PFSK-1 (cell line): ENCODE measurements around the gene SMC3.

Experiments
- POLR2AphosphoS5 ChIP-seq: IDR thresholded peaks from 2 replicates; pipeline ENCODE4 v1.6.1; 2012; ENCODE audit warnings: low read depth, mild to moderate bottlenecking, control low read depth, low read length, moderate library complexity
- SIN3A ChIP-seq: IDR thresholded peaks from 2 replicates; pipeline ENCODE4 v1.6.1; 2012; ENCODE audit warnings: mild to moderate bottlenecking, low read length, moderate library complexity, borderline replicate concordance; ENCODE audit not compliant: insufficient read depth
- TAF1 ChIP-seq: IDR thresholded peaks from 2 replicates; pipeline ENCODE4 v1.6.1; 2012; ENCODE audit warnings: low read length, control low read depth, borderline replicate concordance; ENCODE audit not compliant: insufficient read depth

DNA sequence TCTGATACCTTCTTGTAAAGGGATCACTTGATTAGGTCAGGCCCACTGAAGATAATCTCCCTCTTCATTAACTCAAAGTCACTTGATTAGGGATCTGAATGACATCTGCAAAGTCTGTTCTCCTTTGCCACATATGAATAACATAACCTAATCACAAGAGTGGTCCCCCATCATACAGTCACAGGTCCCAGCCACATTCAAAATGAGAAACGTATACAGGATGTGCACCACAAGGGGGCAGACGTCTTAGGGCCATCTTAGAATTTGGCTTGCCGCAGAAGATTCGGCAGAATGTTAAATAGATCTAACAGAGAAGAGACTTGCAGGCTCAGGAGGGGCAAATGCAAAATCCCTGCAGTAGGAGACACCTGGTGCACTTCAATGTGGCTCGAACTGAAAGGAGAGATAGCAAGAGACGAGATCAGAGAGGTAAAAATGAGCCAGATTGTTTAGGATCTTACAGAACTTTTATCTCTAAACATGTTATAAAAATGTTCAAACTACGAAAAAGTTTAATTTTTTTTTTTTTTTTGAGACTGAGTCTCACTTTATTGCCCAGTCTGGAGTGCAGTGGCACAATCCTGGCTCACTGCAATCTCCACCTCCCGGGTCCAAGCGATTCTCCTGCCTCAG is 10.4 kb upstream of the SMC3 start:
- TF ChIP-seq TAF1 (no peak), SIN3A (no peak), POLR2AphosphoS5 (no peak)
